ENCODE data around the gene MRPS16. TPM values are rescaled to one million over a fixed set of nuclear protein-coding genes. Genes with fewer than 3 reads are reported as not detected.

Gene MRPS16
- total and polyA plus RNA-seq, 2 of the 13 experiments (the other 11 are each of a cell fraction or from before 2014, with no cell fraction given): 70.1 to 135 TPM

DNA sequence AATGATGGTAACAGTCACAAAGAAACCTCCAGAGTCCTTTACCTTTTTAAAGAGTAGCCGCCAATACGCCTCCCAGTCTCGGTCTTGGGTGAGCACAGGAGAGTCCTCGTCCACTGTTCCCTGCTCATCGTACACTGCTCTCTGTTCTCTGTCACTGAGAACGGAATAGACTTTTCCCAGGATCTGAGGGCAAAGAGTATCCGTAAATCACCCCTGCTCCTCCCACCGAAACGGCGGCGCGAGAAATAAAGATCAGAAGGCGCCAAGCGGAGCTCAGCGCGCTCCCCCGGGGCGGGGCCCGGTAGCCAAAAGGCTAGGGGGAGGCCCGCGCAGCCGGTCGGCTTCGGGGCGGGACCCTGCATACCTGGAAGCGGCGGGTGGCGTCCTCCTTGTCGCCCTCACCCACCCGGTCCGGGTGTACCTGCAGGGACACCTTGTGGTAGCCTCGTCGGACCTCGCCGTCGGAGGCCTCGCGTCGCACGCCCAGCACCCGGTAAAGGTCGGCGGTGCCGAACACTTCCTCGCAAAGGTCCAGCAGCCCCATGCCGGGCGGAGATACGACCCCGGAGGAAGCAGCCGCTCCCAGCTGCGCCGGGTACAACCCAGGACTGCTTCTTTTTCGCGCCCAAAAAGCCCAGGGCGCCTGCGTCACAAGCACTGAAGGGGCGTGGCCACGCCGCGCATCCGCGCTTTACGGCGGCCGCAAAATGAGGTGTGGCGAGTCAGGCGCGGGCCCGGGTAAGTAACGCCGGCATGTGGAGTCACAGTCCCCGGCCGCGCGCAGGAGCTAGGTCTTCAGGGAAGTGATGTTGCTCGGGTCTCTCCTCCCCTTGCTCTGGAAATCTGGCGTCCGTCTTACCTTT lies 5.6 kb downstream of the MRPS16 start, which contains the start of gene DNAJC9 (continued):
- TF ChIP-seq, protein P1, sequence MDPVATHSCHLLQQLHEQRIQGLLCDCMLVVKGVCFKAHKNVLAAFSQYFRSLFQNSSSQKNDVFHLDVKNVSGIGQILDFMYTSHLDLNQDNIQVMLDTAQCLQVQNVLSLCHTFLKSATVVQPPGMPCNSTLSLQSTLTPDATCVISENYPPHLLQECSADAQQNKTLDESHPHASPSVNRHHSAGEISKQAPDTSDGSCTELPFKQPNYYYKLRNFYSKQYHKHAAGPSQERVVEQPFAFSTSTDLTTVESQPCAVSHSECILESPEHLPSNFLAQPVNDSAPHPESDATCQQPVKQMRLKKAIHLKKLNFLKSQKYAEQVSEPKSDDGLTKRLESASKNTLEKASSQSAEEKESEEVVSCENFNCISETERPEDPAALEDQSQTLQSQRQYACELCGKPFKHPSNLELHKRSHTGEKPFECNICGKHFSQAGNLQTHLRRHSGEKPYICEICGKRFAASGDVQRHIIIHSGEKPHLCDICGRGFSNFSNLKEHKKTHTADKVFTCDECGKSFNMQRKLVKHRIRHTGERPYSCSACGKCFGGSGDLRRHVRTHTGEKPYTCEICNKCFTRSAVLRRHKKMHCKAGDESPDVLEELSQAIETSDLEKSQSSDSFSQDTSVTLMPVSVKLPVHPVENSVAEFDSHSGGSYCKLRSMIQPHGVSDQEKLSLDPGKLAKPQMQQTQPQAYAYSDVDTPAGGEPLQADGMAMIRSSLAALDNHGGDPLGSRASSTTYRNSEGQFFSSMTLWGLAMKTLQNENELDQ (CRISPR knock-in tag; IDR thresholded peaks at IDR 0.05; ENCODE audit: borderline replicate concordance): no peak
- TF ChIP-seq ZNF274 (CRISPR knock-in tag; IDR thresholded peaks at IDR 0.05): peak; percentile 79
- TF ChIP-seq FOXJ3 (CRISPR knock-in tag; IDR thresholded peaks at IDR 0.05; ENCODE audit: borderline replicate concordance): peak; percentile 55; the same call in 1 of the 2 replicates
- no peak for TF ChIP-seq ZNF674 (CRISPR knock-in tag; IDR thresholded peaks at IDR 0.05; ENCODE audit: low read depth)
- TF ChIP-seq KAT7 (CRISPR knock-in tag; IDR thresholded peaks at IDR 0.05; ENCODE audit: borderline replicate concordance): 0 out of 2 replicates have a peak, but pooled peaks have one; percentile 41
- no peak for TF ChIP-seq SNAPC2 (CRISPR knock-in tag; IDR thresholded peaks at IDR 0.05)
- TF ChIP-seq HCFC1 (IDR thresholded peaks at IDR 0.05; ENCODE audit: low read depth, low read length): peak; percentile 43; the same call in 1 of the 2 replicates
- TF ChIP-seq CHD2 (IDR thresholded peaks at IDR 0.05; ENCODE audit: low read depth, low read length): no peak
- peak; percentile 94 for TF ChIP-seq REPIN1 (CRISPR knock-in tag; IDR thresholded peaks at IDR 0.05; ENCODE audit: borderline replicate concordance, low read depth)
- no peak for TF ChIP-seq ZFP82 (CRISPR knock-in tag; IDR thresholded peaks at IDR 0.05; ENCODE audit: borderline replicate concordance)
- TF ChIP-seq, protein P2, sequence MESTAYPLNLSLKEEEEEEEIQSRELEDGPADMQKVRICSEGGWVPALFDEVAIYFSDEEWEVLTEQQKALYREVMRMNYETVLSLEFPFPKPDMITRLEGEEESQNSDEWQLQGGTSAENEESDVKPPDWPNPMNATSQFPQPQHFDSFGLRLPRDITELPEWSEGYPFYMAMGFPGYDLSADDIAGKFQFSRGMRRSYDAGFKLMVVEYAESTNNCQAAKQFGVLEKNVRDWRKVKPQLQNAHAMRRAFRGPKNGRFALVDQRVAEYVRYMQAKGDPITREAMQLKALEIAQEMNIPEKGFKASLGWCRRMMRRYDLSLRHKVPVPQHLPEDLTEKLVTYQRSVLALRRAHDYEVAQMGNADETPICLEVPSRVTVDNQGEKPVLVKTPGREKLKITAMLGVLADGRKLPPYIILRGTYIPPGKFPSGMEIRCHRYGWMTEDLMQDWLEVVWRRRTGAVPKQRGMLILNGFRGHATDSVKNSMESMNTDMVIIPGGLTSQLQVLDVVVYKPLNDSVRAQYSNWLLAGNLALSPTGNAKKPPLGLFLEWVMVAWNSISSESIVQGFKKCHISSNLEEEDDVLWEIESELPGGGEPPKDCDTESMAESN (CRISPR knock-in tag; conservative IDR thresholded peaks at IDR 0.05): peak; percentile 92
- TF ChIP-seq ZNF773 (CRISPR knock-in tag; IDR thresholded peaks at IDR 0.05; ENCODE audit: borderline replicate concordance): 0 out of 2 replicates have a peak, but pooled peaks have one; percentile 8
- peak; percentile 76 for TF ChIP-seq ZNF138 (CRISPR knock-in tag; IDR thresholded peaks at IDR 0.05; ENCODE audit: low read depth)
- TF ChIP-seq ZNF34 (CRISPR knock-in tag; IDR thresholded peaks at IDR 0.05; ENCODE audit: borderline replicate concordance): no peak
- TF ChIP-seq KMT2B (CRISPR knock-in tag; IDR thresholded peaks at IDR 0.05): peak; percentile 91
- TF ChIP-seq ZNF768 (CRISPR knock-in tag; IDR thresholded peaks at IDR 0.05): peak; percentile 72; the same call in 1 of the 2 replicates
- no peak for TF ChIP-seq KLF9 (CRISPR knock-in tag; IDR thresholded peaks at IDR 0.05; ENCODE audit: low read depth)
- no peak for TF ChIP-seq ZNF7 (CRISPR knock-in tag; IDR thresholded peaks at IDR 0.05)
- TF ChIP-seq HNRNPUL1 (IDR thresholded peaks at IDR 0.05; ENCODE audit: low read depth, low read length): peak; percentile 84
- TF ChIP-seq BHLHE40 (IDR thresholded peaks at IDR 0.05; ENCODE audit: low read length): no peak
- TF ChIP-seq CCDC6 (CRISPR knock-in tag; IDR thresholded peaks at IDR 0.05): peak; percentile 99
- TF ChIP-seq NFYC (CRISPR knock-in tag; IDR thresholded peaks at IDR 0.05): peak; percentile 30; the same call in 1 of the 2 replicates
- peak; percentile 89 for TF ChIP-seq TAF15 (IDR thresholded peaks at IDR 0.05; ENCODE audit: low read depth, low read length, poor library complexity, severe bottlenecking)
- TF ChIP-seq POGZ (CRISPR knock-in tag; IDR thresholded peaks at IDR 0.05): no peak; the same call in none of the 2 replicates
- peak; percentile 82 for TF ChIP-seq DNMT1 (CRISPR knock-in tag; IDR thresholded peaks at IDR 0.05)
- no peak for TF ChIP-seq PCBP2 (optimal IDR thresholded peaks at IDR 0.05; ENCODE audit: low read depth, low read length, poor library complexity, severe bottlenecking)
- TF ChIP-seq FOXM1 (CRISPR knock-in tag; IDR thresholded peaks at IDR 0.05): no peak
- no peak for TF ChIP-seq MLLT10 (CRISPR knock-in tag; IDR thresholded peaks at IDR 0.05)
